ENCODE results near the gene YES1. TPM values are rescaled to one million over a fixed set of nuclear protein-coding genes. Genes with fewer than 3 reads are reported as not detected.

YES1 gene
- total and polyA plus RNA-seq, 2 of the 13 experiments (the other 11 are each of a cell fraction or from before 2014, with no cell fraction given), result 17.2 to 70.8 TPM

GRCh38 chr18:812376-813171 lies 532 bp upstream of the YES1 start (continued):
- peak; percentile 62; the same call in 1 of the 2 replicates for TF ChIP-seq BORCS8-MEF2B (CRISPR knock-in tag; IDR thresholded peaks at IDR 0.05)
- TF ChIP-seq MXD3 (CRISPR knock-in tag; IDR thresholded peaks at IDR 0.05), result no peak; the same call in none of the 2 replicates
- TF ChIP-seq HMGXB4 (CRISPR knock-in tag; IDR thresholded peaks at IDR 0.05; ENCODE audit: borderline replicate concordance in 1 of 2, low read depth in 1 of 2), result peak; percentile 1 to 53; a peak in 3 of 4 replicates
- TF ChIP-seq HDAC2 (CRISPR knock-in tag; IDR thresholded peaks at IDR 0.05), result no peak
- no peak for TF ChIP-seq MATR3 (CRISPR knock-in tag; IDR thresholded peaks at IDR 0.05)
- no peak for TF ChIP-seq ZNF567 (CRISPR knock-in tag; IDR thresholded peaks at IDR 0.05; ENCODE audit: borderline replicate concordance)
- TF ChIP-seq ZMYM2 (CRISPR knock-in tag; IDR thresholded peaks at IDR 0.05), result no peak
- no peak for TF ChIP-seq ZBTB21 (CRISPR knock-in tag; IDR thresholded peaks at IDR 0.05)
- TF ChIP-seq DMTF1 (CRISPR knock-in tag; IDR thresholded peaks at IDR 0.05), result no peak
- no peak for TF ChIP-seq AFF4 (CRISPR knock-in tag; IDR thresholded peaks at IDR 0.05)
- TF ChIP-seq ZNF740 (CRISPR knock-in tag; IDR thresholded peaks at IDR 0.05), result no peak
- TF ChIP-seq NR2F1 (CRISPR knock-in tag; IDR thresholded peaks at IDR 0.05), result no peak
- 0 out of 2 replicates have a peak, but pooled peaks have one; percentile 14 for TF ChIP-seq SOX13 (IDR thresholded peaks at IDR 0.05)
- peak in 1 of 2 experiments; percentile 18; a peak in 1 of 4 replicates for TF ChIP-seq SOX13 (CRISPR knock-in tag; conservative IDR thresholded peaks at IDR 0.05 in 1 of 2, IDR thresholded peaks at IDR 0.05 in 1 of 2)
- no peak for TF ChIP-seq JUN (CRISPR knock-in tag; IDR thresholded peaks at IDR 0.05)
- TF ChIP-seq ZNF761 (CRISPR knock-in tag; conservative IDR thresholded peaks at IDR 0.05), result no peak
- TF ChIP-seq RBFOX2 (IDR thresholded peaks at IDR 0.05; ENCODE audit: low read depth, low read length), result peak; percentile 86
- TF ChIP-seq ZNF589 (CRISPR knock-in tag; conservative IDR thresholded peaks at IDR 0.05), result 0 out of 2 replicates have a peak, but pooled peaks have one; percentile 66
- TF ChIP-seq FOXM1 (CRISPR knock-in tag; IDR thresholded peaks at IDR 0.05), result 0 out of 2 replicates have a peak, but pooled peaks have one; percentile 12
- no peak for TF ChIP-seq EZH2 (conservative IDR thresholded peaks at IDR 0.05; ENCODE audit: low read depth, low read length)

All from HepG2 (cell line).